Activated CD4-positive, alpha-beta T cell treated with anti-CD3 and anti-CD28 coated beads, Interleukin-2, amount 10 ng/mL, durations not matched to agents 24 days and 14 days (primary cell): ENCODE results near the gene MMP19. TPM values are rescaled to one million over a fixed set of nuclear protein-coding genes. Genes with fewer than 3 reads are reported as not detected.
"Not testable (repeated sequence)": the region's sequence is repeated elsewhere in the genome, so short reads cannot be mapped to it uniquely, and the experiment has no call there.

Experiments used
- DNase-seq: peaks from one replicate; pipeline ENCODE4 v3.0.0; 2022
- H3K27ac Mint-ChIP-seq: one replicate; pipeline ENCODE4 v1.8.0; 2022; ENCODE audit warnings: mild to moderate bottlenecking, mixed read lengths
- H3K27me3 Mint-ChIP-seq: one replicate; pipeline ENCODE4 v1.8.0; 2022; ENCODE audit warnings: mixed read lengths
- H3K36me3 Mint-ChIP-seq: one replicate; pipeline ENCODE4 v1.8.0; 2022; ENCODE audit warnings: low read depth, mild to moderate bottlenecking, mixed read lengths
- H3K4me1 Mint-ChIP-seq: one replicate; pipeline ENCODE4 v1.8.0; 2021; ENCODE audit warnings: mixed read lengths
- H3K4me3 Mint-ChIP-seq: one replicate; pipeline ENCODE4 v1.8.0; 2022; ENCODE audit warnings: mild to moderate bottlenecking, moderate library complexity, mixed read lengths
- H3K9me3 Mint-ChIP-seq: one replicate; pipeline ENCODE4 v1.8.0; 2021; ENCODE audit warnings: mixed read lengths
- intact Hi-C: fragments of 100-400 bp; cut with micrococcal nuclease; formaldehyde crosslinking; loops from one replicate; pipeline ENCODE4 v1.15.1; 2023
- total RNA-seq: library from RNA; stranded (reverse); gene quantifications from 2 replicates; pipeline ENCODE4 v1.2.3, GENCODE V29; 2022

The MMP19 gene, protein sequence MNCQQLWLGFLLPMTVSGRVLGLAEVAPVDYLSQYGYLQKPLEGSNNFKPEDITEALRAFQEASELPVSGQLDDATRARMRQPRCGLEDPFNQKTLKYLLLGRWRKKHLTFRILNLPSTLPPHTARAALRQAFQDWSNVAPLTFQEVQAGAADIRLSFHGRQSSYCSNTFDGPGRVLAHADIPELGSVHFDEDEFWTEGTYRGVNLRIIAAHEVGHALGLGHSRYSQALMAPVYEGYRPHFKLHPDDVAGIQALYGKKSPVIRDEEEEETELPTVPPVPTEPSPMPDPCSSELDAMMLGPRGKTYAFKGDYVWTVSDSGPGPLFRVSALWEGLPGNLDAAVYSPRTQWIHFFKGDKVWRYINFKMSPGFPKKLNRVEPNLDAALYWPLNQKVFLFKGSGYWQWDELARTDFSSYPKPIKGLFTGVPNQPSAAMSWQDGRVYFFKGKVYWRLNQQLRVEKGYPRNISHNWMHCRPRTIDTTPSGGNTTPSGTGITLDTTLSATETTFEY
- not detected in 2 replicates for total RNA-seq

GRCh38 chr12:55842681-55843429, at the start of gene MMP19:
MMP19 (minus strand) TSS chr12:55842936; CDS start chr12:55842830, 106 bp downstream.
- H3K9me3 Mint-ChIP-seq = no peaks in the 10 kb centered on the region
- intact Hi-C loops = no loop called here
- H3K27me3 Mint-ChIP-seq = peaks cover 4% of the 10 kb centered on the region
- H3K36me3 Mint-ChIP-seq = no peaks in the 10 kb centered on the region
- H3K4me1 Mint-ChIP-seq = peaks cover 10% of the 10 kb centered on the region
- H3K27ac Mint-ChIP-seq = no peak within 1 kb of the TSS
- no peak for DNase-seq
- no peak within 1 kb of the TSS for H3K4me3 Mint-ChIP-seq

- Mint-ChIP-seq H3K27me3 (no peaks in the 10 kb centered on the region), H3K27ac (no peak overlapping the region), H3K4me1 (no peaks in the 10 kb centered on the region)
These were observed 48.6 kb upstream of the MMP19 start for GRCh38 chr12:55891310-55891709.

DNA sequence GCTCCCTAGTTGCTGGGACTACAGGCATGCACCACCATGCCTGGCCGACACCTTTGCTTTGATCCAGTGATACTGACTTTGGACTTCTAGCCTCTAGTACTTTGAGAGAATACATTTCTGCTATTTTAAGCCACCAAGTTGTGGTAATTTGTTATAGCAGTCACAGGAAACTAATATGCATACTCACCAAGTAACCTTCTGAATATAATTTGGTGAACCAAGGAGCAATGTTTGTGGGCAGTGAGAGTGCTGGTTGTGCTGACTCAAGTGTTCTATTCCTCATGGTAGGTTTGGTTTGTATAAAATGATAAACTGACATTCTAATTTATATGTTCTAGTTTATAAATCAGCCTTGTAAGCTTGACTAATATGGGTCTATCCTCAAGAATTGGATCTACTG, 42.4 kb upstream of the MMP19 start:
- no peak overlapping the region for H3K4me3 Mint-ChIP-seq
- intact Hi-C loops = no loop called here
- no peak overlapping the region for H3K27ac Mint-ChIP-seq
- peaks cover 15% of the 10 kb centered on the region for H3K4me1 Mint-ChIP-seq
- no peaks in the 10 kb centered on the region for H3K27me3 Mint-ChIP-seq
- no peaks in the 10 kb centered on the region for H3K9me3 Mint-ChIP-seq
- H3K36me3 Mint-ChIP-seq = no peaks in the 10 kb centered on the region
- DNase-seq = no peak

More at GRCh38 chr12:55891310-55891709, 48.6 kb upstream of the MMP19 start:
- Mint-ChIP-seq H3K4me3 (no peak overlapping the region), H3K9me3 (no peaks in the 10 kb centered on the region), H3K36me3 (no peaks in the 10 kb centered on the region)
- intact Hi-C loops = loop anchor here (5.0 kb wide), 1 partner anchor 946 kb away; no protein-coding TSS in a partner anchor
- DNase-seq = no peak

- no peak for DNase-seq
- H3K4me3 Mint-ChIP-seq = no peak overlapping the region
- peaks cover 8% of the 10 kb centered on the region for H3K9me3 Mint-ChIP-seq
- peaks cover 18% of the 10 kb centered on the region for H3K4me1 Mint-ChIP-seq
- intact Hi-C loops = no loop called here
- peaks cover 6% of the 10 kb centered on the region for H3K36me3 Mint-ChIP-seq
- no peaks in the 10 kb centered on the region for H3K27me3 Mint-ChIP-seq
- H3K27ac Mint-ChIP-seq = no peak overlapping the region
These were observed 35.1 kb upstream of the MMP19 start for GRCh38 chr12:55877824-55878223.

DNA sequence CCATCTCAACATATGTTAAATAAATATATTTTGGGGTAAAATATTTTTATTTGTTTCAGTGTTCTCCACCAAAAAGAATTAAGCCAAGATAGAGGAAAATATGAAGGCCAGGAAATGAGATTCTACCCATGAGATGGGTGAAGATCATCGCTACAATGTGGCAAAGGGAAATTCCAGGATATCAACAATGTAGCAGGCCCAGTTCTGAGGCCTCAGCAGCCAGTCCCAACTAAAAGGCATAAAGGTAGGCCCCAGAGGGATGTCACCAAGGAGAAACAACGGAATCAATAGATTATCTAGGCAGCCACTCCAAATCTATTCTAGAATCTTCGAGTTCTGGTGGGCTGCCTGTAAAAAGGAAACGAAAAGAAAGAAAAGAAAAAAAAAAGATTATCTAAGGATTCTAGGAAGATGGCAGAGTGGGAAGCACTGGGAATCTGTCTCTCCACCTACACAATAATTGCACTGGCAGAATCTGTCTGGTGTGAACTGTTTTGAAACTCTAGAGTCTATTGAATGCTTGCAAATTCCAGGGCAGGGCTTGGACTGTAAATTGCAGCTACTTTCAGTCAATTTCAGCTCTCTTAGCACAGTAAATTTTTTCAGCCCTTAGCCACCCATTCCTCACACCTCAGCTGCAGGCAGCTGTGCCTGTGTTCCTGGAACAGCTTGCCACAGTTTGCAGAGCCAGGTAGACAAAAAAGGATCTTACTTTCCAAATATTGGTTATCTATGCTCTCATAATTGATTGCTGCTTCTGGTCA, 33.1 kb upstream of the MMP19 start:
- Mint-ChIP-seq H3K4me3 (no peak overlapping the region), H3K9me3 (peaks cover 8% of the 10 kb centered on the region), H3K4me1 (peaks cover 15% of the 10 kb centered on the region), H3K27me3 (no peaks in the 10 kb centered on the region), H3K36me3 (peaks cover 6% of the 10 kb centered on the region), H3K27ac (no peak overlapping the region)
- no peak for DNase-seq
- intact Hi-C loops = no loop called here

DNA sequence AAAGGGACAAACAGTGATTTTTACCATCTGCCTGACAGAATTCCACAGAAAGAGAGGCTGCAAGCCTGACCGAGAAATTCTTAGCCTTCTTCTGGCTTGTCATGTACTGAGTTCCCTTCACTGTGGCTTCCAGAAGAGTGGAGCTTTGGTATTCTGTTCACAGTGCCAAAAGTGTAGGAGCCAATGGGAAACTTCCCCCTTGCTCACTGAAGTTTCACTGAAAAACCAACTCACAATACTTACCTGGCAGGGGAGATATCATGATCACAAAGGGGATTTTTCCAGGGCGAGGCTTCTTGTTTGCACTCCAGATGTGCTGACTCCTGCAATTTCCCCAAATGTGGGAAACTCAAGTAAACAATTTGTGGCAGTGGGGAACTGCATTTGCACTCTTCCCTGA, 31.7 kb upstream of the MMP19 start:
- intact Hi-C loops = no loop called here
- Mint-ChIP-seq H3K27ac (no peak overlapping the region), H3K36me3 (peaks cover 6% of the 10 kb centered on the region), H3K4me3 (no peak overlapping the region), H3K4me1 (peaks cover 10% of the 10 kb centered on the region), H3K9me3 (peaks cover 8% of the 10 kb centered on the region), H3K27me3 (no peaks in the 10 kb centered on the region)
- DNase-seq = no peak

DNA sequence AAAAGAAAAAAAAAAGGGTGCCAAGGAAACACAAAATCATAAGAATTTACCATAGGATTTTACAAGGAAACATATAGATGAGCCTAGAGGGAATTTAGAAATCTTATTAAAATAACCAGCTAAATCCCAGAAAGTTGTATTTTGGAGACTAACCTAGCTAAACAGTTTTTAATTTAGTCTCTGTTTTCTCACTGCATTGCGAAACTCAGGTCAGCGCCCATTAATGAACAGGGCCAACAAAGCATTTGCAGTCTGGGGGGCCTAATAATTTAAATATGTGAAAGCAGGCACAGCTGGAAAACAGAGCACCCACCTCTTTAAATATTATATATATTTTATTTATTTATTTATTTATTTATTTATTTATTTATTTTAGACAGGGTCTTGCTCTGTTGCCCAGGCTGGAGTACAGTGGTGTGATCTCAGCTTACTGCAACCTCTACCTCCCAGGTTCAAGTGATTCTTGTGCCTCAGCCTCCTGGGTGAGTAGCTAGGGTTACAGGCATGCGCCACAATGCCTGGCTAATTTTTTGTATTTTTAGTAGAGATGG, 23.8 kb upstream of the MMP19 start:
- H3K27ac Mint-ChIP-seq, H3K36me3 Mint-ChIP-seq, H3K4me3 Mint-ChIP-seq, H3K9me3 Mint-ChIP-seq, H3K4me1 Mint-ChIP-seq, H3K27me3 Mint-ChIP-seq, intact Hi-C loops, DNase-seq: not testable (repeated sequence)

DNA sequence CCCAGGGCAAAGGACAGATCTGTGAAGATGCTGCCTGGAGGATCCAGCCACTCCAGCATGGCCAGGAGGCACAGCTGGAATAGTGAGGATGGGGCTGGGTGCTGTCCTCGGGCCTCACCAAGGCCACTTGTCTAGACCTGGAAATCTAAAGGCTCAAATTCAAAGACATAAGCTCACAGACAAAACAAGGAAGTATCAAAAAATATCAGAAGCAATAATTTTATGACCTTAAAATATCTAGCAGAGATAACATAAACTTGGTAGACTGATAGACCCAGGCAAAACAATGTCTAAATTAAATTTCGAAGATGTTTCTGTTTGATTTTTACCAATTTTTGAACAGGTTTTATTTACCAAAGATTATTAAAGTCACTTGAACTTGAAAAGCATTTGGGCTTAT, 22.6 kb upstream of the MMP19 start:
- Mint-ChIP-seq H3K27me3 (no peaks in the 10 kb centered on the region), H3K27ac (no peak overlapping the region), H3K4me1 (no peaks in the 10 kb centered on the region), H3K36me3 (no peaks in the 10 kb centered on the region), H3K9me3 (no peaks in the 10 kb centered on the region), H3K4me3 (no peak overlapping the region)
- no peak for DNase-seq
- intact Hi-C loops = no loop called here

- H3K27me3 Mint-ChIP-seq, DNase-seq, H3K27ac Mint-ChIP-seq, H3K4me1 Mint-ChIP-seq, H3K4me3 Mint-ChIP-seq, intact Hi-C loops, H3K9me3 Mint-ChIP-seq, H3K36me3 Mint-ChIP-seq: not testable (repeated sequence)
These were observed 20.2 kb upstream of the MMP19 start for GRCh38 chr12:55862931-55863330.

DNA sequence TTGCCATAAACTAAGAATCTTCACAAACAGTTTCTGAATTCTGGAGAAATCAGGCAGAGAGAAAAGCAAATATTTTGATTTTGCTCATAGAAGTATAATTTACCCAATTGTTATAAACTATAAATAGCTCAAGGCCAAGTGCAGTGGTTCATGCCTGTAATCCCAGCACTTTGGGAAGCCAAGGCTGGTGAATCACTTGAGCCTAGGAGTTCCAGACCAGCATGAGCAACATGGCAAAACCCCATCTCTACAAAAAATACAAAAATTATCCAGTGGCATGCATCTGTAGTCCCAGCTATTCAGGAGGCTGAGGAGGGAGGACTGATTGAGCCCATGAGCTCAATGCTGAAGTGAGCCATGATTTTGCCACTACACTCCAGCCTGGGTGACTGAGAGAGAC, 19.6 kb upstream of the MMP19 start:
- no peak overlapping the region for H3K4me3 Mint-ChIP-seq
- intact Hi-C loops = no loop called here
- no peak for DNase-seq
- H3K27ac Mint-ChIP-seq = no peak overlapping the region
- H3K27me3 Mint-ChIP-seq = no peaks in the 10 kb centered on the region
- no peaks in the 10 kb centered on the region for H3K36me3 Mint-ChIP-seq
- H3K9me3 Mint-ChIP-seq = no peaks in the 10 kb centered on the region
- H3K4me1 Mint-ChIP-seq = no peaks in the 10 kb centered on the region

DNA sequence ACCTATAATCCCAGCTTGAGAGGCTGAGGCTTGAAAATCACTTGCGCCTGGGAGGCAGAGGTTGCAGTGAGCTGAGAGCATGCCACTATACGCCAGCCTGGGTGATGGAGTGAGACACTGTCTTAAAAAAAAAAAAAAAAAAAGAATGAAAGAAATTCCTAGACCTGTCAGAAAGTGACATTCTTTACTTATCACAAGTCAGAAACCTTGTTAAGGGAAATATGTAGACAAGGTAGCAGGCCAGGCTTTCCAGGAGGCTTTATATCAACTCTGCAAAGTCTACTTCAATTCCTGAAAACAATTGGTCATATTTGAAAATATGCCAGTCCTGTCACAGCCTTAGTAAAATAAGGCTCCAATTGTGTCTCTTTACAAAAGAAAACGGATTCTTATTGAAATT, 19.1 kb upstream of the MMP19 start:
- intact Hi-C loops = no loop called here
- no peaks in the 10 kb centered on the region for H3K27me3 Mint-ChIP-seq
- no peaks in the 10 kb centered on the region for H3K4me1 Mint-ChIP-seq
- H3K36me3 Mint-ChIP-seq = no peaks in the 10 kb centered on the region
- H3K27ac Mint-ChIP-seq = no peak overlapping the region
- DNase-seq = no peak
- H3K4me3 Mint-ChIP-seq = no peak overlapping the region
- H3K9me3 Mint-ChIP-seq = no peaks in the 10 kb centered on the region

DNA sequence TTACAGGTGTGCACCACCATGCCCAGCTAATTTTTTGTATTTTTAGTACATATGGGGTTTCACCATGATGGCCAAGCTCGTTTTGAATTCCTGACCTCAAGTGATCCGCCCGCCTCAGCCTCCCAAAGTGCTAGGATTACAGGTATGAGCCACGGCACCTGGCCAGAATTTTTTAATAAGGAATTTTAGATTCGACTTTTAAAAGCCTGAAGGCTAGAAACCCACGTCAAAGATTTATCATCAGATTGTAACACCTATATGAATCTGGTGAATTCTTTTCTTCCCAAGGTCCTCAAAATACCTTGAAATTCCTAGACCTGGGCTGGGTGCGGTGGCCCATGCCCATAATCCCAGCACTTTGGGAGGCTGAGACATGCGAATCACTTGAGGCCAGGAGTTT, 18.7 kb upstream of the MMP19 start:
- DNase-seq = no peak
- no peaks in the 10 kb centered on the region for H3K36me3 Mint-ChIP-seq
- H3K9me3 Mint-ChIP-seq = no peaks in the 10 kb centered on the region
- H3K27me3 Mint-ChIP-seq = no peaks in the 10 kb centered on the region
- intact Hi-C loops = no loop called here
- H3K4me1 Mint-ChIP-seq = no peaks in the 10 kb centered on the region
- no peak overlapping the region for H3K27ac Mint-ChIP-seq
- no peak overlapping the region for H3K4me3 Mint-ChIP-seq

GRCh38 chr12:55852740-55853139, 10.0 kb upstream of the MMP19 start:
- H3K9me3 Mint-ChIP-seq = no peaks in the 10 kb centered on the region
- H3K4me1 Mint-ChIP-seq = peaks cover 2% of the 10 kb centered on the region
- H3K27me3 Mint-ChIP-seq = peaks cover 16% of the 10 kb centered on the region
- no peak overlapping the region for H3K27ac Mint-ChIP-seq
- intact Hi-C loops = no loop called here
- H3K36me3 Mint-ChIP-seq = no peaks in the 10 kb centered on the region
- no peak for DNase-seq
- H3K4me3 Mint-ChIP-seq = no peak overlapping the region
